PC-3 (cell line): Measurements from ENCODE around the gene FCRLB.

Experiments used
- EZH2 ChIP-seq: fragments of 300-600 bp; sonication (generic); IDR thresholded peaks from one replicate; pipeline ENCODE4 v1.6.1; 2017; ENCODE audit warnings: antibody characterized with exemption, mild to moderate bottlenecking, low read length; ENCODE audit not compliant: unreplicated experiment
- TF ChIP-seq, protein P1 (sequence below): fragments of 300-600 bp; sonication (generic); conservative IDR thresholded peaks from 2 replicates; pipeline ENCODE4 v1.5.1; 2017; ENCODE audit warnings: antibody characterized with exemption, low read depth, mild to moderate bottlenecking, low read length

DNA sequence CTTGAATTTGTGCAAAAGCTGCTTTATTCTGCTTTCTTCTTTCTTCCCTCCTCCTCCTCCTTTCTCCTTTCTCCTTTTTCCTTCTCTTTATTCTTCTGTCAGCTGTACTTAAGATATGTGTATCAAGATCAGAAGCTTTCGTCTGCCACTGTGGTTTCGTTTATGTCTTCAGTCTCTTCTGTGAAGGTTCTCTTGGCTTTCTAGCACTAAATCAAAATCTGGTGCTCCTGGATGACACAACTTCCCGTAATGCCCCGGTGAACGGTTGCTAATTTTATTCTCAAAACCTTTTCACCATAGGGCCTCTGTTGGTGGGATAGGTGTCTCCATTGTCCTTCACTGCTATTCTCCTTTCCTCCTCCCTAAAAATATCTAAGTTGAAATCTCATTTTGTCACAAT is 49.8 kb downstream of the FCRLB start:
- TF ChIP-seq, protein P1, sequence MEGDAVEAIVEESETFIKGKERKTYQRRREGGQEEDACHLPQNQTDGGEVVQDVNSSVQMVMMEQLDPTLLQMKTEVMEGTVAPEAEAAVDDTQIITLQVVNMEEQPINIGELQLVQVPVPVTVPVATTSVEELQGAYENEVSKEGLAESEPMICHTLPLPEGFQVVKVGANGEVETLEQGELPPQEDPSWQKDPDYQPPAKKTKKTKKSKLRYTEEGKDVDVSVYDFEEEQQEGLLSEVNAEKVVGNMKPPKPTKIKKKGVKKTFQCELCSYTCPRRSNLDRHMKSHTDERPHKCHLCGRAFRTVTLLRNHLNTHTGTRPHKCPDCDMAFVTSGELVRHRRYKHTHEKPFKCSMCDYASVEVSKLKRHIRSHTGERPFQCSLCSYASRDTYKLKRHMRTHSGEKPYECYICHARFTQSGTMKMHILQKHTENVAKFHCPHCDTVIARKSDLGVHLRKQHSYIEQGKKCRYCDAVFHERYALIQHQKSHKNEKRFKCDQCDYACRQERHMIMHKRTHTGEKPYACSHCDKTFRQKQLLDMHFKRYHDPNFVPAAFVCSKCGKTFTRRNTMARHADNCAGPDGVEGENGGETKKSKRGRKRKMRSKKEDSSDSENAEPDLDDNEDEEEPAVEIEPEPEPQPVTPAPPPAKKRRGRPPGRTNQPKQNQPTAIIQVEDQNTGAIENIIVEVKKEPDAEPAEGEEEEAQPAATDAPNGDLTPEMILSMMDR, result no peak
- no peak for TF ChIP-seq EZH2
